GM12801 (cell line): ENCODE results near the gene FRMD3.

ENCODE experiments used
- TF ChIP-seq, protein P1 (sequence below): IDR thresholded peaks from one replicate; pipeline ENCODE4 v1.5.1; 2011; ENCODE audit warnings: control low read depth; ENCODE audit not compliant: insufficient read length; ENCODE audit errors: extremely low read depth

The FRMD3 gene

DNA sequence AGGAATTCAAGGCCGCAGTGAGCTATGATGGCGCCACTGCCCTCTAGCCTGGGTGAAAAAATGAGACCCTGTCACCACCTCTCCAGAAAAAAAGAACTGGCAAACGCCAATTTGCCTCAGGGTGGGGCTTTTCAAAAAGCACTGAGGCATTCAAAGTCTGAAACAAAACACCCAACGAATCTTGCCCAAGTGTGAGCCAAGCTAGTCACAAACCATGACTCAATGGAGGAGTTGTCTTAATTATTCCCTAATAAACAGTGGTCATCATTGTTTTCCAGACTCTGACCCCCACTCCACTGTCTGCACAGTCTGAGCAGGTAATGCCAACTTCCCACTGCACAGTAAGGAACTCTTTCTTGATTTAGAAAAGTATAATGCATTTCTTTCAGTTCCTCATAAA lies 16.8 kb downstream of the FRMD3 start:
- TF ChIP-seq, protein P1, sequence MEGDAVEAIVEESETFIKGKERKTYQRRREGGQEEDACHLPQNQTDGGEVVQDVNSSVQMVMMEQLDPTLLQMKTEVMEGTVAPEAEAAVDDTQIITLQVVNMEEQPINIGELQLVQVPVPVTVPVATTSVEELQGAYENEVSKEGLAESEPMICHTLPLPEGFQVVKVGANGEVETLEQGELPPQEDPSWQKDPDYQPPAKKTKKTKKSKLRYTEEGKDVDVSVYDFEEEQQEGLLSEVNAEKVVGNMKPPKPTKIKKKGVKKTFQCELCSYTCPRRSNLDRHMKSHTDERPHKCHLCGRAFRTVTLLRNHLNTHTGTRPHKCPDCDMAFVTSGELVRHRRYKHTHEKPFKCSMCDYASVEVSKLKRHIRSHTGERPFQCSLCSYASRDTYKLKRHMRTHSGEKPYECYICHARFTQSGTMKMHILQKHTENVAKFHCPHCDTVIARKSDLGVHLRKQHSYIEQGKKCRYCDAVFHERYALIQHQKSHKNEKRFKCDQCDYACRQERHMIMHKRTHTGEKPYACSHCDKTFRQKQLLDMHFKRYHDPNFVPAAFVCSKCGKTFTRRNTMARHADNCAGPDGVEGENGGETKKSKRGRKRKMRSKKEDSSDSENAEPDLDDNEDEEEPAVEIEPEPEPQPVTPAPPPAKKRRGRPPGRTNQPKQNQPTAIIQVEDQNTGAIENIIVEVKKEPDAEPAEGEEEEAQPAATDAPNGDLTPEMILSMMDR = no peak

DNA sequence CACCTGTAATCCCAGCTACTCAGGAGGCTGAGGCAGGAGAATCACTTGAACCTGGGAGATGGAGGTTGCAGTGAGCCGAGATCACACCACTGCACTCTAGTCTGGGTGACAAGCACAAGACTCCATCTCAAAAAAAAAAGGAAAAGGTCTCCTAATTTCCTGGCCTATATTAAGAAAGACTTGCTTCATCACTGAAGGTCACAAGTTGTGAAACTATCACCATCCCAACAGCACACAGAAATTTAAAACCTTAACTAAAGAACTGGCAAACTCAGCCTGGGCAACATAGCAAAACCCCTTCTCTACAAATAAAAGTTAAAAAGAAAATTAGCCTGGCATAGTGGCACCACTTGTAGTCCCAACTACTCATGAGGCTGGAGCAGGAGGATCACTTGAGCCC lies 17.2 kb downstream of the FRMD3 start:
- TF ChIP-seq, protein P1 = no peak

DNA sequence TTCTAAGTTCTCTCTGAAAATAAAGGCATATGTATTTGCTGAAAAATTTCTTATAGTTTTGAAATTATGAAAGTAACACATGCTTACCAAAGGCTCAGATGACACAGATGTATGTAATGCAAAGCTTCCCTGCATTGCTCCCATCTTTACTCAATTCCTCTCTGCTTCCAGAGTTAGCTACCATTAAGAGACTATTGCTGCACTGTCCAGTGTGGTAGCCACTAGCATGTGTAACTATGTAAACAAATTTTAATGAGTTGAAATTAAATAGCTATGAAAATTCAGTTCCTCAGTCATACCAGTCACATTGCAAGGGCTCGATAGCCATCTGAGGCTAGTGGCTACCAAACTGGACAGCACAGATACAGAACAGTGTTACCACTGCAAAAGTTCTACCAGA lies 17.9 kb downstream of the FRMD3 start:
- TF ChIP-seq, protein P1 = no peak

DNA sequence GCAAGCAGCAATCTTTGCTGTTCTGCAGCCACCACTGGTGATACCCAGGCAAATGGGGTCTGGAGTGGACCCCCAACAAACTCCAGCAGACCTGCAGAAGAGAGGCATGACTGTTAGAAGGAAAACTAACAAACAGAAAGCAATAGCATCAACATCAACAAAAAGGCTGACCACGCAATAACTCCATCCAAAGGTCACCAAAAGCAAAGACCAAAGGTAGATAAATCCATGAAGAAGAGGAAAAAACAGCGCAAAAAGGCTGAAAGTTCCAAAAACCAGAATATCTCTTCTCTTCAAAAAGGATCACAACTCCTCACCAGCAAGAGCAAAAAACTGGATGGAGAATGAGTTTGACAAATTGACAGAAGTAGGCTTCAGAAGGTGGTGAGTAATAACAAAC lies 23.4 kb downstream of the FRMD3 start:
- TF ChIP-seq, protein P1 = no peak

DNA sequence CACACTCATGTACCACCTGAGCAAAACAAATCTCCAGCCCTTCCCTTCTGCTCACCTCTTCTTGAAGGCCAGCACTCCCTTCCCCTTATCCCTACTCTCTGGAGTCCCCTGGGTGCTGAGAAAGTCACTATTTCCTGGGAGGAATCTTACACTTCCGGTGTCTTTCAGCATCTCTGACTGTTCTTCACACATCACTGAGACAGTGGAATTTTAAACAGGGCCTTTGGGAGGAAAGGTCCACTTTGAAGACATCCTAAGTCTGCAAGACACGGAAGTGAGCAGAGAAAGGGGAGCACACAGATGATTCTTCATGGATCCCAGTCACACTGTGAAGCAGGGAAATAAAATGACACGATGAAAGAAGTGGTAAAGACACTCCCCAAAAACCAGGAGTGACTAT lies 25.6 kb downstream of the FRMD3 start:
- TF ChIP-seq, protein P1 = no peak

DNA sequence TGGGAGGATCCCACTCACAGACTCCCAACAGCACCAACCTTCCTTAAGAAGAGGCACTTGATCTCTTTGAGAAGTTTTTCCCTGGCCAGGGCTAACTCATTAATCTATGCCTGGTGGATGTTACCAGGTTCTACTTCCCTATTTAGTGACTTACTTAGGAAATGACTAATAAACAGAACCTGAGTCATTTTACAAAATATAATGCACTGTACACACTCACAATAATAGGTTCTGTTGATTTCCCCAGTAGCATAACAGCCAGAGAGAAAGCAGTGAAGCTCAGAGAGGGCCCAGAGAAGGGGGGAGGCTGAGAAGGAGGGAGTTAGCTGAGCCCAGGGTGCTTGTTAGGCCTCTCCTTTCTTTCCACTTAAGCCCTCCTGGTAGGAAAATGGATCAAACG lies 27.1 kb downstream of the FRMD3 start:
- TF ChIP-seq, protein P1 = no peak

DNA sequence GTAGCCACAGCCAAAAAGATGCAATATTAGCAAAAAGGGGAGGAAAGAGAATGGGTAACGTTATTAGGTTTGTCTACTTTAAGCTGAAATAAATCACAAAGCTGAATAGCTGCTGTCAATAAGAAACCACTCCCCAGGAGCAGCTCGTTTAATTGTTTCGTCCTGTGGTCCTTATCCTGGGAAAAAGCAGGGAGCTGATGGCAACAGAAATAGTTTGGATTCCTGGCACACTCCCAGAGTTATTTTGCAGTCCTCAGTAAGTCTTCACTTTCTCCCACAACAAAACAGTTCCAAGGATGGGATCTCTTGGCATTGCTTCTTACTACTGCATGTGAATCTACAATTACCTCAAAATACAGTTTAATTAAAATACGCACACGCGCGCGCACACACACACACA lies 28.8 kb downstream of the FRMD3 start:
- TF ChIP-seq, protein P1 = no peak

DNA sequence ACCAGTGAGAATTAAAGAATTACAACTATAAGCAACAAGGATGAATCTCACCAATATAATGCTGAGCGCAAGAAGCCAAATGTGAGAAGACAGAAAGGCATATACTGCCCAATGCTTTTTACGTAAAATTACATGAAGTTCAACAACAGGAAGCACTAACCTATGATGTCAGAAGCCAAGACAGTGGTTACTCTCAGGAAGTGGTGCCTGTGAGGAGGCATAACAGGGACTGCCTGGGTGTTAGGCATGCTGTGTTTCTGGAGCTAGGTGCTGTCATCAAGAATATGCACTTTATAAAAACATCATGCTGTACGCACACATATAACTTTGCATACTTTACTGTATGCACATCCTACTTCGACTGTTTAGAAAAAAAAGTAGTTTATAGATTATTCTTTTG lies 30.1 kb downstream of the FRMD3 start:
- TF ChIP-seq, protein P1 = no peak
